Caki2 (cell line): ENCODE data around the gene TTC21A. TPM values are rescaled to one million over a fixed set of nuclear protein-coding genes. Genes with fewer than 3 reads are reported as not detected.
A peak's percentile ranks its signal among the peaks of the same experiment; 100 is the strongest.

ENCODE experiments used
- DNase-seq: peaks from one replicate; pipeline ENCODE4 v3.0.0-alpha.2; 2015; ENCODE audit warnings: low read depth
- in situ Hi-C: cut with HindIII; loops from 2 replicates; pipeline ENCODE4 v1.10.0; 2016; ENCODE audit warnings: low sequenced_read_pairs, low pct_unique_long_range_greater_than_20kb, mixed read lengths
- total RNA-seq: library from RNA; depleted of rRNA; stranded (reverse); fragments of >200 nt; shearing (Covaris generic); gene quantifications from 2 replicates; pipeline ENCODE4 v1.2.3, GENCODE V29; 2014; ENCODE audit warnings: low replicate concordance

TTC21A gene
- total RNA-seq, 1 experiment from 2014 or later, result 0.54 TPM

DNA sequence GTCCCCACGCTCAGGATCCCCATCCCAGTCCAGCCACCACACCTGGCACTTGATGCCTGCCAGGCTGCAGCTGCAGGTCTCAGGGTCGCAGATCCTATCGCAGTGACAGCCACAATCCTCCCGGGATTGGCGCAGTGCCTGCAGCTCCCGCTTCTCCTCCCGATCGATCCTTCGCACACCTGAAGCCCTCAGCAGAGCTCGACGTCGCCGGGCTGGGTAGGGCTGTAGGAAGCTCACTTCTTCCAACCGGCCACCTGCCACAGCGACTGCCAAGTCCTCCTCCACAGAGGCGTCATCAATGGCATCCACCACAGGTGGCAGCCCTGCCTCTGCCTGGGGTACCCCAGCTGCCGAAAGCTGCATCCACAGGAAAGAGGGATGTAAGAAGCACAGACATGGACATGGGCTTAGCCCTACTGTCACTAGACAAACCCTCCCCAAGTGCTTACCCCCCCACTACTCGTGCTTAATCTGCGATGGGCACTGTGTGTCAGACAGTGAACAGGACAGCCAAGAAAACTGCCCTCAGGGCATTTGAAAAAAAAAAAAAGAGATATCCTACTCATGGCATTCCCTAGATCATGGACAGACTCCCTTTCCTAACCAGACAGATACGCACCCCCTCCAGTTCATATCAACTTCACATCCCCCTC is 36.7 kb downstream of the TTC21A start:
- in situ Hi-C loops, result no loop called here
- DNase-seq, result no peak

DNA sequence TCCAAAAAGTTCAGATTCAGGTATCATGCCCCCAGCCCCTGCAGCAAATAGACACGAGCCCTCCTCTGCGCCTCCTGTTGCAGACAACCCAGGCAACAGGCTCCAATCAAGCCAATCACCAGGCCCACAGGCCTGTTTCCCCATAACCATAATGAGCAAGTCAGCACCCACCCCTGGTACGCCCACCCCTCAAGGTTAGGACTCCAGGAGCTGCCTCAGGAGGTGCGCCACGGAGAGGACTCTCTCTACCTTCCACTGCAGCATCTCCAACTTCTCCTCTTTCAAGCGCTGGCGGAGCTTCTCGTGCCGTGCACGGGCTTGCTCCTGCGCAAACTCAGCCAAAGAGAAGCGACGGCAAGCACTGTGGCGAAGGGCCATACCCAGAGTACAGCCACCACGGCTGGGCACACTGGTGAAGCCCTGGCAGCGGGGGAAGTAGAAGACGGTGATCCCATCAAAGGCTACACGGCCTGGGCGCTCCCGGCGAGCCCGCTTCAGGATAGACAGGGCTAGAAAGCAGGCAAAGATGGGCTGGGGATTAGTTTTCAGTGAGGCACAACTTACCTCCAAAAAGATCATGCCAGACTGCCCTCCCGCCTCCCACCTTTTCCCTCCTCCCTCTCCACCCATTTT is 37.4 kb downstream of the TTC21A start:
- DNase-seq, result no peak
- in situ Hi-C loops, result no loop called here

DNA sequence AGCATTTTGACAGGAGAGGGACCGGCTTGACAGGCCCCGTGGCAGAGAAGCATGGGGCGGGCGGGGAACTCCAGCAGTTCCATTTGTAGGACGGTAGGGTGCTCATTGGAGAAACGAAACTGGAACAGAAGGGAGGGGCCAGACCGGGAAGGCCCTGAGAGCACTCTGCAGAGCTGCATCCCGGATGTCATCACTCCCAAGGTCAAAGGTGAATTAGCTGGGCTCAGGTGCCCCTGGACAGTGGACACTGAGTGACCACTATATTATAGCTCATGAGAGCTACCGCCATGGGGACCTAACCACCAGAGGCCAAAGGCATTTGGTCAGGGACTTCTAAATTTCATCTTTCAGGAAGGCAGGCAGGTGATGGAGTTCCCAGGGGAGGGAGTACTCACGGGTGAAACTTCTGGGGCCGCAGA is 38.6 kb downstream of the TTC21A start:
- in situ Hi-C loops, result no loop called here
- DNase-seq, result no peak

DNA sequence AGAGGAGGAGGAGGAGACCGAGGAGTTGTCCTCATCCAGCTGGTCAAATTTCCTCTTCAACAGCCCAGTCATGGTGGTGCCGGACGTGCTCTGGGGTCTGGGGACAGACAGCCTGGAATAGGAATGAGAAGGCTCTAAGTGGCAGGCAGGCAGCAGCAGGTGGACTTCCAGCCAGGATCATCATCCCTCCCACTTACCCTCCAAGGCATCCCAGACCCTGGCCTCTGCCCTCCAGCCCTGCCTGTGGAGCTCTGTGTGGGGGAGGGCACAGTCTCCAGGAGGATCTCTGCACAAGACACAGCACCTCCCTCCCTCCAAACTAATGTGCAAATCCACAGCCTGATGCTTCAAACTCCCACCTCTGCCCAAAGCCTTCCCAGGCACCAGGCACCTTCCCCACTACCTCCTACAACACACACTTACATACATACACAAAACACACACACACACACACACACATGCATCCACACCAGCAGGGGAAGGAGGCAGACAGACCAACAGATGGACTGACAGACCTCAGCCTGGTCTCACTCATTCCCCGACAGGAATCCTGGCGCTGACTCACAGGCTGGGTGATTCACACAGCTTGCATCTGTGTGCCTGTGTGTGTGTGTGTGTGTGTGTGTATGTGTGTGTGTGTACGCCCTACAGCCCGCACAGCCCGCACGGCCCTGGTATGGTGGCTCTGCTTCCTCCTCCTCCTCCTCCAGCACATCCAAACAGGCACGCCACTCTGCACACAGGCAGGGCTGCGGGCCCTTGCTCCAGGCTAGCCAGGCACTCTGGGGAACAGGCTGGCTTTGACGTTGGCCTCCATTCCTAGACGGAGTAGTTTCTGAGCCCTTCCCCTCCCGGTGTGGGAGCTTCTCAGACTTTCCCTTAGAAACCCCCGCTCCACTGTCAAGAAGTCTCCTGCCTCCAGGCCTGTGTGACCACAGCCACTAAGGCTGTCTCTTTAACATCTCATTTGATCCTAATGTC is 39.4 kb downstream of the TTC21A start:
- peak; percentile 88 for DNase-seq
- in situ Hi-C loops, result no loop called here

DNA sequence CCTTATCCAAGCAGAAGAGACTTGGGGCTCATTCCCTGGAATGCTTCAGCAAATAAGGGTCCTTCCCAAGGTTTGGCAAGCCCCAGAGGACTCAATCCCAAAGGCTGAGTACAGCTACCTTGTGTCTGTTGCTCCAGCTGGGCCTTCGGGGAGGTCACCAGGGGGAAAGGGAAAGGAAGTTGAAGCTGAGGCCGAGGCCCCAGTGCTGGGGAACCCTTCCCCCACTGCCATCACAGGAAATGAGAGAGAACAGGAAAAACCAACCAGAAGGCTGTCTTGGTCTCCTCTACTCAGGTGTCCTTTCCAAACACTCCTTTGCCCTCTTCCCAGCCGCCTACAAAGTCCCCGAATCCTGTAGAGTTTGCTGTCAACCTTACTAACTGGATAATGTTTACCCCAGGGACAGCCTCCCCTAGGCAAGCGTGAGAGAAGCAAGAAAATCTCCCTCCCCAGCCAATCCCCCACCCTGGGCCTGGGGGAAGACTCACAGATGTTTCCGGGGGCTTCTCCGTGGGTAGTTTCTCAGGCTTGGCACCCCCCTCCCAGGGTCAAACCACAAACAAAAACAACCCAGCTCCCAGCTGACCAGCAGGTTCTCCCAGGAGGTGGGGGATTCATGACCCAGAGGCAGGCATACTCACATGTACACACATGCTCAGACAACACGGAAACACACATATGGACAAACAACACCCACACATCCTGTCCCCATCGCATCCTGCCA is 40.4 kb downstream of the TTC21A start:
- in situ Hi-C loops, result no loop called here

DNA sequence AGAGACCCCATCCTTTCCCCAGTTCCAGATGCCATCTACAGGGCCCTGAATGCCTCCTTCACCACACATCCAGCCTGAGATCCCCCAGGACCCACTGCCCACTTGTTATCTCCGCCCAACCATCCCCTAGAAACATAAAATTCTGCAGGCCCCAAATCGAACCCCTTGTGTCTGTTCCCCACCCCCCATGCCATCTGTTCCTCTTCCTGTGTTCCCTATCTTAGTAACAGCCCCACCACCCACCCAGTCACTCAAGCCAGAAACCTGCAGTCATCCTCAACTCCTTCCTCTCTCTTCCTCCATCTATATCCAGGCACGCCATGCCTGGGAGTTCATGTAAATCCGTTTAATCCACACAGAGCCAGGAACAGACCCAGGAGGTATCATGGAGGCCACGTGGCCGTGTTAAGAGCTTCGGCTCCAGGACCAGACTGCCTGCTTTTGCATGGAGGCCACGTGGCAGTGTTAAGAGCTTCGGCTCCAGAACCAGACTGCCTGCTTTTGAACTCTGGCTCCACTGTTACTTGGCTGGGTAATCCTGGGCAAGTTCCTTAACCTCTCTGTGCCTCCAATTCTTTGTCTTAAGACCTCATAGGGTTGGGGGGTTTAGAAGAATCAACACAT is 41.1 kb downstream of the TTC21A start:
- DNase-seq, result no peak
- in situ Hi-C loops, result no loop called here

More for the DNA sequence above, 40.4 kb downstream of the TTC21A start:
- DNase-seq, result no peak

DNA sequence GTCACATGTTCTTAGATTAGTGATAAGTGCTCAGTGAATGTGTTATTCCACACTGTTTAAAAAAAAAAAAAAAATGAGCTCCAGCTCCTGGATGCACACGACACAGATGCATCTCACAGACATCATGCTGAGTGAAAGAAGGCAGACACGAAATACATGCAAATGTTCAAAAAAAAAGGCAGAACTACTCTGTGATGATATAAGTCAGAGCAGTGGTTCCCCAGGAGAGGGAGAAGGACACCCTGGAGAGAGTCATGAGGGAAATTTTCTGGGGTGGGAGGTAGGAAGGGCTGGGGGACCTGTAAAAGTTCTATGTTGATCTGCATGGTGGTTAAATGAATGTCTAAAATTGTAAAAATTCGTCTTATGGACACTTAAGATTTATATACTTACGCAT is 41.6 kb downstream of the TTC21A start:
- in situ Hi-C loops, result no loop called here

DNA sequence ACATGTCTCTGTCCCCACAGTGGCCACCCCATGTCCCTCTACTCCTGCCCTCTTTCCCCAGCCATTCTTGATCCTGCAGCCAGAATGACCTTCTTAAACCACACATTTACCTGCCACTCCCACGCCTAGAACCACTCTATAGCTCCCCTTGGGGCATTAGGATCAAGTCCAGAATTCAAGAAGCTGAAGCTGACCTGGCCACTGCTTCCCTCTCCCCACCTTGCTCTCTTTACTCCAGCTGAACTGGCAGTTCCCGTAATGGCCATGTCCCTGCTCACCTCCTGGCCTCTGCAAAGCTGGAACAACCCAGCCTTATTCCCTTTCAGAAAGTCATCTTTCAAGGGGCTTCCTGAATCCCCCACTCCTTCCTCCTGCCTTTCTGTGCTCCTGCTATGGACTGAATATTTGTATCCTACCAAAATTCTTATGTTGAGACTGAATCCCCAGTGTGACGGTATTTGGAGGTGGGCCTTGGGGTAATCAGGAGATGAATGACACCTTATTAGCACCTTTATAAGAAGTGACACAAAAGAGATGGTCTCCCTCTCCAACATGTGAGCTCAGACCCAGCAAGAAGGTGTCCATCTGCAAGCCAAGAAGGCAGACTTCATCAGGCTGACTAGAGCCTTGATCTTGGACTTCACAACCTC is 42.1 kb downstream of the TTC21A start:
- in situ Hi-C loops, result no loop called here
- DNase-seq, result no peak

More for the DNA sequence above, 41.6 kb downstream of the TTC21A start:
- no peak for DNase-seq

DNA sequence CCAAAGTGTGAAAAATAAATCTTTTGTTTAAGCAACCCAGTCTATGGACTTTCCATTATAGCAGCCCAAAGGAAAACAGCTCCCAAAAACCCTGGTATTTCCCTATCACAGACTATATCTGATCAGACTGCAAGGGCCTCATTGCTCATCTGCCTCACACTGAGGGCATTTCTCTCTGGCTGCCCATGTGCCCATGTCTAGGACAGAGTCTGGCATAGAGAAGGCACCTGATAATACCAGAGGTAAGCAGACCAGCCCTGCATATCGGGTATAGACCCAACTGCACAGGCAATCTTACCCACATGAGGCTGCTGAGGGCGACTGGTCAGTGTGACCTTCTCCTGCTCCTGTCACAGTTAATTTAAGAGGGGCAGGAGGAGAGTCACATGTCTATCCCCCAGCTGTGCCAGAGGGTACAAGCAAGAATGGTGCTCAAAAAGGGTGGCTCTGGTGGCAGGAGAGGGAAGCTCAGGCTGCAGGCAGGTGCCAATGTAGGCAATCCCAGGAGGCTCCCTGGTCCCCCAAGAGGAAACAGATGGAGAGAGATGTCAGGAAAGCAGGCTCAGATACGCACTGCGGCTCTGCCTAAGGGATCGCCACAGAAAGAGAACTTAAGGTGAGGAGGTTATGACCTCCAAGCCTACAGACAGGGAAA is 42.8 kb downstream of the TTC21A start:
- in situ Hi-C loops, result no loop called here
- DNase-seq, result no peak

DNA sequence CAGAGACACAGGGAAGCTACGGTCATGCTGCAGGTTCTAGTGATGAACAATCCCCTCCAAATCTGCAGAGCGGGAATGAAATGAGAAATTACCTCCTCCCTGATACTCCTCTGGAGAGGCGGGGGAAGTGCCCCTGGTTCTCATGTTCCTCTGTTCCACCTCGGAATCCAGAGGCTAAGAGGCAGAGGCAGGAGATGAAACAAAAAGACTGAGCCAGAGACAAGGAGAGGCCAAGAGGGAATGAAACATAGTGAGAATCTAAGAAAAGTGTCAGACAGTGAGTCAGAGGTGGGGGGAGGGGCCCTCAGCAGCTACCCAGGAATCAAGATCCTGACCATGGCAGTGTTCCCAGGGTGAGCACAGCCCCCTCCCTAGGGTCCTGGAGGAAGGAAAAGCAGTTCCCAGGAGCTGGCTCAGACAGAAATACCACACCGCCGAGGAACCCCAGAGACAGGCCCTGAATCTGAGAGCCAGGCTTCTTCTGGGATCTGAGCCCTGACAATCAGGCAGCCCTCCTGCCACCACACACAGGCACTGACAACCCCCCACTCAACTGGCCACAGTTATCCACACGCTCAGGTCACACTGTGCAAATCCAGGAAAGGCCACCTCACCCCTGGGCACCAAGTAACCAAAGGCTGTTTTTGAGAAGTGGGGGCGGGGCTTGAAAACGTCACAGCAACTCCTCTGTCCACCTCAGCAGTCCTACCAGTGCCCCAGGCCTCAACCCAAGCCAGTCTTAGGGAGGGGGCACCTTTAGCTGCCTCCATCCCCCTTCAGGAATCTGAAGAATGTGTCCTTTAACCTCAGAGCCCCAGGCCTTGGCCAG is 43.5 kb downstream of the TTC21A start:
- peak; percentile 90 for DNase-seq
- in situ Hi-C loops, result no loop called here

DNA sequence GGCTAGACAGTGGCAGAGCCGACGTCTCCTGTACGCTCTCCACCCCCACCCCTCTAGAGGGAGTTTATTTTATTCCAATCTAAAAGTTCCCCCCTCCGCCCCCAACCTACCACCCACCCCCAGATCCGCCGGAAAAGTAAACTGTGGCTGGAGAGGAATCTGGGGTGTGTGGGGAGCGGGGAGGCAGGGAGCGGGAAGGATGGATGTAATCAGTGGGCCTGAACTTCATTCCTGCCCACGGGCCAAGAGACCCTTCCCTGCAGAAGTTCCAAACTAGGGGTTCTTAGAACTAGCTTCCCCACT is 46.4 kb downstream of the TTC21A start:
- in situ Hi-C loops, result no loop called here
- no peak for DNase-seq

DNA sequence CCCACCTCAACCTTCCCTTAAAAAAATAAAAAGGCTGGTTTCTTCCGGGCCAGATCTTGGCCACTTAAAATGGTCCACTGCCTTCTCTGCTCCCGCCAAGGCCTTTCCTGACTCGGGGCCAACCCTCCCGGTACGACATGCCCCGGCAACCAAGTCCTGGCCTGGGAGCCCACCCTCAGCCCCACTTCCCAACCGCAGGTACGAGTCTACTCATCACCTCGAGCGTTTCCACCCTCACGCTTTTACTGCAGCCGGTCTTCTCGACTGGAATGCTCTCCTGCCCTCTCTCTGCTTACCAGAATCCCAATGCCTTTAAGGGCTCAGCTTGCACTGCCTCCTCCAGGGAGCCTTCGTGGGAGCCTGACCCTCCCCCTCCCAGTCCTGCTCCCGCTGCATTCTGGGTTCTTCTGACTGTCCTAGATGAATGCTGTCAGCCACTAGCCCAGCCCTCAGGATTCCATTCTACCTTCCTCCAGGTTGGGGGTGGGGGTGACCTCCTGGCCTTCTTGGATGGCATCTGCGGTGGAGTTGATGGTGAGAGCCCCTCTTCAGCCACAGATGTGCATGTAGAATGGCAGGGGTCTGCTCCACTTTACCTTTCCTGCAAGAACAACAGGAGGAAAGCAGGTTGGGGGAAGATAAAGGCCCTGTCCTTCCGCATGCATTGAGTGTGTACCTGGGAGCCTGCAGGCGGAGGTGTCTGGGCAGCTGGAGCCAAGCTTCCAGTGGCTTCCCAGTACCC is 47.0 kb downstream of the TTC21A start:
- in situ Hi-C loops, result no loop called here

DNA sequence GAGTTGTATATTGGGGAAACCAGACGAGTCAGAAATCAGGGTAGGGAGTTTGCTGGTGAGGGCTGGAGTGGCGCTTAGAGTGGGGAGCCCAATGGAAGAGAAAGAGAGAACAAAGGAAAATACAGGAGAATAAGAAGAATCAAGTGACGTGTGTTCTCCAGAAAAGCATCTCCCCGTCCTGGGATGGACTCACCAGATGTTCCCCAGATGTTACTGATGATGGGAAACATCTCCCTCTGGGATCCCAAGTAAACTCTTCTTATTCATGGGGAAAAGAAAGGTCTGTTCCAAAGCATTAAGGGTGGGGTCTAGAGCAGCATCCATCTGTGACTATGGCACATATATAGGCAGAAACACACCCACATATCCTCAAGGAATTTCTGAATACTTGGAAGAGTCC is 48.9 kb downstream of the TTC21A start:
- in situ Hi-C loops, result no loop called here
- DNase-seq, result no peak

More for the DNA sequence above, 47.0 kb downstream of the TTC21A start:
- DNase-seq, result peak; percentile 37

DNA sequence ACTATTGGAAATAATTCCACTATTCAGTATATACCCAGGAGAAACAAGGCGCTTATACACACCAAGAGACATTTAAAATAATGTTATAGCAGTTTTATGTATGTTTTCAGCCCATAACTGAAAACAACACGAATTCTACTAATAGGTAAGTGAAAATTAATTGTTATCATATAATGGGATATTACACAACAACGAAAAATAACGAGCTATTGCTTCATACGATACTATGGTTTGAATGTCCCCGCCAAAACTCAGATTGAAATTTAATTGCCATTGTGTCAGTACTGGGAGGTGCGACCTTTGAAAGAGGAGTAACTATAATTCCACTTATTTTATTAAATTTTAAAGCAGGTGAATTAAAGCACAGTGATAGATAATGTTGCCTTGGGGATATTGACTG is 49.9 kb downstream of the TTC21A start:
- in situ Hi-C loops, result no loop called here
- no peak for DNase-seq

DNA sequence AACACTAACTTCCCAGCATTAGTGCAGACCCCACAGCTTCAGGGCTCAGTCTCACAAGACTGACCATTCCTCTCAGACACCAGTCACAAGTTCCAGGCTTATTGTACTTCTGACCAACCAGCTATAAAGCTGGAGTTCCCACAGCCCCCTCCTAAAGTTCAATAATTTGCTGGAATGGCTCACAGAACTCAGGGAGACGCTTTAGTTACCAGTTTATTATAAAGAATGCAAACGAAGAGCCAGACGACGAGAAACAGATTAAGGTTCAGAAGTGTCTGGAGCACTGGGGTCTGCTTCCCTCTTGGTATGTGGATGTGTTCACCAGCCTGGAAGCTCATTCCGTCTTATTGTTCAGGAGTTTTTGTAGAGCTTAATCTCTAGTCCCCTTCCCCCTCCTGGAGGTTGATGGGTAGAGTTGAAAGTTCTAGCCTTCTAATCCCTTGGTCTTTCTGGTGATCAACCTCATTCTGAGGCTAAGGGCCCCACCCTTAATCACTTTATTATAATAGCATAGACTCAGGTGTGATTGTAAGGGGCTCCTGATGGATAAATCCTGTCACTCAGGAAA is 50.8 kb downstream of the TTC21A start:
- no peak for DNase-seq
- in situ Hi-C loops, result no loop called here

DNA sequence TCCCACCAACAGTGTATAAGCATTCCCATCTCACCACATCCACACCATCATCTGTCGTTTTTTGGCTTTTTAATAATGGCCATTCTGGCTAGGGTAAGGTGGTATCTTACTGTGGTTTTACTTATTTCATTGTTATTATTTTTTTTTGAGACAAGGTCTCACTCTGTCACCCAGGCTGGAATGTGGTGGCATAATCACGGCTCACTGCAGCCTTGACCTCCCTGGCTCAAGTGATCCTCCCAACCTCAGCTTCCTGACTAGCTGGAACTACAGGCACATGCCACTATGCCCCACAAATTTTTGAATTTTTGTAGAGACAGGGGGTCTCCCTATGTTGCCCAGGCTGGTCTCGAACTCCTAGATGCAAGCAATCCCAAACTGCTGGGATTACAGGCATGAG is 56.9 kb downstream of the TTC21A start:
- in situ Hi-C loops, result no loop called here
- DNase-seq, result no peak
